Stimulated activated CD4-positive, alpha-beta T cell treated with anti-CD3 and anti-CD28 coated beads, Interleukin-2, amount 100 ng/mL, for 48 hours (primary cell): Measurements from ENCODE around the gene SNX3.
"Not testable (repeated sequence)": the region's sequence is repeated elsewhere in the genome, so short reads cannot be mapped to it uniquely, and the experiment has no call there.

ENCODE experiments used
- DNase-seq, 2 donors: peaks; one replicate each; pipeline ENCODE4 v3.0.0-alpha.2; 2020

SNX3 gene

DNA sequence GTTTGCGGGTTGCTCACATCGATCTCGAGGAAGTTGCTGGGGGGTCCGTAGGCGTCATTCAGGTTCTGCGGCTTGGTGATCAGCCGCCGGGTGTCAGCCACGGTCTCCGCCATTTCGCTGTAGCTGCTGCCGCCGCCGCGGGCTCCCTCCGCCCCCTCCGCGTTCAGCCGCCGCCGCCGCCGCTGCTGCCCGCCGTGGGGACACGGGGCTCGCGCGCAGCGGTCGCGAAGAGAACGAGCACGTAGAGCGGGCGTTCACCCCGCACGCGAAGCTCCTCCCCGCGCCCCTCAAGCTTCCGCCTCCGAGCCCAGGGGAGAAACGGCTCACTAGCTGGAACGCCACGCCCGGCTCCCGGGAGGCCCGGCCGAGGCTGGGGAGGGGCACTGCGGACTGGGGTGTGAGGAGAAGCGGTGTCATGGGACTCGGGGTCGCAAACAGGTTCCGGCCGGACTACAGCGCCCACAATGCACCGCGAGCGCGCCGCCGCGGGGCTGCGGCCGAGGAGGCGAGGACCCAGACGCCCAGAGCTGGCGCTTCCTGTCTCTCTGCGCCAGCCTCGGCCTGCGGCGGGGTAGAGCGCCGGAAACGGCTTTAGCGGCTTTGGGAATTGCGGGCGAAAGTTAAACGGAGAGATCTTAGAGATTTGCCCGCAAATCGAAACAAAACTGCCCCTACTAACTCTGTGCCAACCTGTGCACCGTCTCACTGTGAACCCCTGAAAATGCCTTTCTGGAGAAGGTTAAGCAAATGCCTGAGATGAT lies at the start of gene SNX3:
Gene SNX3 (minus strand): TSS at position 232 of the 761 bp plus-strand sequence. CDS start 119 bp downstream, at position 113.
- DNase-seq: peak; percentile 83

DNA sequence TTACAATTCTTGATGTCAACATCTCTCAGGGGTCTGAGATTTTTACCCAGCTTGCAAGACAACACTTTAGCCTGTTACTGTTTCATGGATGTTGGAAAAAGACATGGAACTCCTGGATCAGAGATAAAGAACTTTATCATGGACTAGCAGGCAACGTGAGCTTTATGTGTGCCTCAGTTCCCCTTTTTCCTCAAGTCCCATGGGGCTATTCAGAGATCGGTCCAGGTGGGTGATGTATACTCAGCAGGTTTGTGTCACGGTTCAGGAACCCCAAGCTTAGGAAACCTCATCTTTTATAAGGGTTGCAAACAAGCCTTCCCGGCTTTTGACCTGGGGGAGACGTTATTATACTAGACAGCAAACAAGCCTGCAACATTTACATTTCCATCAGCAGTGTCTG lies 49.0 kb upstream of the SNX3 start:
- DNase-seq: no peak

DNA sequence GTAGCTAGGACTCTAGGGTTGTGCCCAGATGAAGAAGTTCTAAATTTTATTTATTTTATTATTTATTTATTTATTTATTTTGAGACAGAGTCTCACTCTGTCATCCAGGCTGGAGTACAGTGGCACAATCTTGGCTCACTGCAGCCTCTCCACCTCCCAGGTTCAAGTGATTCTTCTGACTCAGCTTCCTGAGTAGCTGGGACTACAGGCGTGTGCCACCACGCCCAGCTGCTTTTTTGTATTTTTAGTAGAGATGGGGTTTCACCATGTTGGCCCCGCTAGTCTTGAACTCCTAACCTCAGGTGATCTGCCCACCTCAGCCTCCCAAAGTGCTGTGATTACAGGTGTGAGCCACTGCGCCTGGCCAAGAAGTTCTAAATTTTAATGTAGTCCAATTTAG lies 47.8 kb upstream of the SNX3 start:
- DNase-seq: not testable (repeated sequence)

DNA sequence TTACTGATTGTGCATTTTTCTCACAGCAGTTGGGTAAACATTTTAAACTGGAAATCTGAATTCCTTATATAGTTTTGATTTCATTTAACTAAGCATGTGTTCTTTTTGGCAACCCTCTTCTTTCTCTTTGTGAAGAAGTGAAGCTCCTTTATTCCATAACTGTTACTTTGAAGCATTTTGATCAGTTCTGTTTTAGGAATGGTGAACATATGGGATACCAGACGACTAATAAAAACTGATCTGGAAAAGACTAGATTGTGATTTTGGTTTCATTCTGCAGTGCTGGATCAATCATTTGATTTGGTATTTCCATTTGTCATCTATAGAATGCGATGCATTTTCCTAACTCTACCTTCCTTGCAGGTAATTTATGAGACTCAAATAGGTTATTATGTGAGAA lies 43.8 kb upstream of the SNX3 start:
- no peak for DNase-seq

DNA sequence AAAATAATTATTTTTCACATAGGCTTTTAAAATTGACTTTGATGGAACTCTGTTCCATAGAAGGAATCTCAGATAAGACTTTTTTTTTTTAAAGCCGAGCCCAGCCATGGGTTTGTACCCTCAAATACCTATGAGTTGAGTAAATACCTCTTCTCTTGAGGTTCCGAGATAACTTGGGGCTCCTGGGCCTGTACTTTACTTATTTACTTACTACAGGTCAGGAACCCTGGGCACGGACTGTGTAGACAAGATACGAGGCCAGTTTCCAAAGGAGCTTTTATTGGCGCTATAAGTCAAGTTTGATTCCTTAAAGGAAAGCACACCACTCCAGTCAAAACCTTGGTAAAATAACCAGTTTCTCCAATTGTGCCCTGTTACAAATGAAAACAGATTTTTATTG lies 41.5 kb upstream of the SNX3 start:
- DNase-seq: no peak

DNA sequence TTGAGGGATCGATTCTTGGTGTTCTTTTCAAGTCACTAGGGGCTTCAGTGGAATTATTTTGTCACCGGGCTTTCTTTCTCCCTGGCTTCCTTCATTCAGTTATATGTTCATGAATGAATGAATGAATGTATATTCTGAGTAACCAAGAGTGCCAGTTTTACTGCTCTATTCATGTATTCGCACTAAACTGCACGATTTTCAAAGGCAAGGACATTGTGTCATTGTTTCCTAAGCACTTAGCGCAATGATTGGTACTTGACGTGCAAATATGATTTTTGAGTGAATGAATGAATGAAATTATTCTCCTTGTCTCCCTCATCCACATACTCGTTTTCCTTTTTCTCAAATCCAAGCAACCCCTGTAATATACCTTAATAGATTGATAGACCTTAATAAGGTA lies 34.8 kb upstream of the SNX3 start:
- DNase-seq: no peak

DNA sequence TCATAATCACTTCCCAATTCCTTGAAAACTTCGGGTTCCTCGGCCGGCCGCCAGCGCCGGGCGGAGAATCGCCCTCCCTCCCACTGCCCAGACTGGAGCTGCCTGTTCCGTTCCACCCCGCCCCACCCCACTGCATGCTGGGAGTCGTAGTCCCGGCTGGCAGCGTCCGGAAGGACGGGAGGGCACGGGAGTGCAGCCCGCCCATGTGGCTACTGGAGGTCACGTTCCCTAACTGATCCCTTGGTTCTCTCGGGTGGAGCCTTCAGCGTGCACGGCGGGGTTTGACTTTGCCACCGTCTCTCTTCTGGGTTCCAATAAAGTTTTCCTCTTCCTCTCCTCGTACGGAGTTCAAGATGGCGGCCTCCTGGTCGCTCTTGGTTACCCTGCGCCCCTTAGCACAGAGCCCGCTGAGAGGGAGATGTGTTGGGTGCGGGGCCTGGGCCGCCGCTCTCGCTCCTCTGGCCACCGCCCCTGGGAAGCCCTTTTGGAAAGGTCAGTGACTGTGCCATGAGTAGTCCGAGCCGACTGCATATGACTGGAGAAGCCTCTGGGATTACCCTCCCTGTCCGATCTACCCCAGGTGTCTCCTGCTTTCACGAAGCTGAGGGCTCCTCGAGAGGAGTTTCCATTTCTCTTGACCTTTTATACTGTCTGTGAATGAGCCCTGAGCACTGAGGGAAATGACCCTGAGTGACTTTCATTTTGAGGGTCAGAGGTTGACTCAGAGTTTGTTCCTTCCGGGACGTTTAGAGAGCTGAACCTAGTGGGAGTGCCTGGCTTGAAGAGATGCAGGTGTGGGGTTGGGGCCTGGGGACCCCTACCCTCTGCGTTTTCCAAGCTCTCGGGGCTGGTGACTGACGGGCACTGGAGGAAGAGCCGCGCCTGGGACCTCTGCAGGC lies 34.1 kb upstream of the SNX3 start, which contains the start of gene AFG1L:
Gene AFG1L (plus strand): TSS at position 328 of the 899 bp plus-strand sequence. CDS start 26 bp downstream, at position 354.
- DNase-seq: peak; percentile 80

DNA sequence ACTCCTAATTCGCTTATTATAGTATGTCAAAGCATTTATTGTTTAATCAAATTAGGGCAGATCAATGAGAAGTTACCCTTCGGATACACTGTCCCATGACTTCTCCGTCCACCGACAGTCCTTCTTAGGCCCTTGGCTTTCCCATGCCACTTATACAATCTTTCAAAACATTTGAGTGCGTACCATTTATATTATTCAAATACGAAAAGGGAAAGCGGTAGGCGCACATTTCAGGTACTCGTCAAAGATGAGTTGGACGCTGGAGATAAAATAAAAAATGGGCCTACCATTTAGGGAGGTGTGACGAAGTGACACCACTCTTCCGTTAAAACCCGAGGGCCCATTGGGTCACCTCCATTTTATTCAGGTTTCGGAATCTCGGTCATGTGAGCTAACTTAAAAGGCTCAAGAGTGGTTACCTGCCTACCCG lies 33.5 kb upstream of the SNX3 start:
- no peak for DNase-seq

DNA sequence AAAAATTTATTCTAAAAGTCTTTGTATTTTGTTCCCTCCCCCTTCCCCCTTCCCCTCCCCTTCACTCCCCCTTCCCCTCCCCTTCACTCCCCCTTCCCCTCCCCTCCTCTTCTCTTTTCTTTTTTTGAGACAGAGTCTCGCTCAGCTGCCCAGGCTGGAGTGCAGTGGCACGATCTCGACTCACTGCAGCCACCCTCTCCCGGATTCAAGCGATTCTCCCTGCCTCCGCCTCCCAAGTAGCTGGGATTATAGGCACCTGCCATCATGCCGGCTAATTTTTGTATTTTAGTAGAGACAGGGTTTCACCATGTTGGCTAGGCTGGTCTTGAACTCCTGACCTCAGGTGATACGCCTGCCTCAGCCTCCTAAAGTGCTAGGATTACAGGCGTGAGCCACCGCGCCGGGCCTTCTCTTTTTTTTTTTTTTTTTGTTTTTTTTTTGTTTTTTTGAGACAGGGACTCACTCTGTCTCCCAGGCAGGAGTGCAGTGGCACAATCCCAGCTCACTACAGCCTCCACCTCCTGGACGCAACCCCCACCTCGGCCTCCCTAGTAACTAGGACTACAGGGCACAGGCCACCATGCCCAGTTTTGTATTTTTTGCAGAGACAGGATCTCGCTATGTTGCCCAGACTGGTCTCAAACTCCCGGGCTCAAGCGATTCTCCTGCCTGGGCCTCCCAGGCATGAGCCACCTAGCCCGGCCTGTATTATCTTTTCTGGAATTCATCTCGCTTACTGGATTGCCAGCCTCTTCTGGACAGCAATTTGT lies 32.9 kb upstream of the SNX3 start:
- DNase-seq: no peak

DNA sequence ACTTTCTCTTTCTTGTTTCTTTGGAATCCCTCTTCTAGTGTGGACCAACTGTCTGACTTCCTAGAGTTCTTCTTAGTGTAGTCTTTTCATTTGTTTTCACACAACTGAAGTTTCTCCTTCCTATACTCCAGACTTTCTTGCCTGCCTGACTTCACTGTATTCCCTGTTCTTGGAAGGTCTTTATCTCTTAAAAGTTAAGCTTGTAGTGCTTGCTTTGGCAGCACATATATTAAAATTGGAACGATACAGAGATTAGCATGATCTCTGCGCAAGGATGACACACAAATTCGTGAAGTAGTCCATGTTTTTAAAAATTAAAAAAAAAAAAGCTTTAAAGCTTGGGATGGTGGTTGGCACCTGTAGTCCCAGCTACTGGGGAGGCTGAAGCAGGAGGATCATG lies 31.7 kb upstream of the SNX3 start:
- DNase-seq: not testable (repeated sequence)

DNA sequence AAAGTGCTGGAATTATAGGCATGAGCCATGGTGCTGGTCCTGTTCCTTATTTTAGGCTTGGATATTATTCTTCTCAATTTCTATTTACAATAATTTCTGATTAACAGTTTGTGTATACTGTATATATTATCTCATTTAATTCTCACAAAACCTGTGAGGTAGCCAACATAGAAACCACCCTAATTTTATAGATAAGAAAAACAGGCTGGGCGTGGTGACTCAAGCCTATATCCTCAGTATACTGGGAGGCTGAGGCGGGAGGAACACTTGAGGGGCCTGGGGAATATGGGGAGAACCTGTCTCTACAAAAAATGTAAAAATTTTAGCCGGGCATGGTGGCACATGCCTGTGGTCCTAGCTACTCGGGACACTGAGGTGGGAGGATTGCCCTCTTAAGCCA lies 30.3 kb upstream of the SNX3 start:
- no peak for DNase-seq

DNA sequence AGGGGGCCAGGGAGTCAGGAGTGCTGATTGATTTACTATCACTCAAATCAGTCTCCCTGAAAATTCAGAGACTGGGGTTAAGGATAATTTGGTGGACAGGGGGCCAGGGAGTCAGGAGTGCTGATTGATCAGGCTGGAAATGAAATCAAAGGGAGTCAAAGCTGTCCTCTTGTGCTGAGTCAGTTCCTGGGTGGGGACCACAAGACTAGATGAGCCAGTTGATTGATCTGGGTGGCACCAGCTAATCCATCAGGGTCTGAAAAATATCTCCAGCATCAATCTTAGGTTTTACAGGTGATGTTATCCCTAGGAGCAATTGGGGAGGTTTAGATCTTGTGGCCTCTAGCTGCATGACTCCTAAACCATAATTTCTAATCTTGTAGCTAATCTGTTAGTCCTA lies 27.9 kb upstream of the SNX3 start:
- no peak for DNase-seq

DNA sequence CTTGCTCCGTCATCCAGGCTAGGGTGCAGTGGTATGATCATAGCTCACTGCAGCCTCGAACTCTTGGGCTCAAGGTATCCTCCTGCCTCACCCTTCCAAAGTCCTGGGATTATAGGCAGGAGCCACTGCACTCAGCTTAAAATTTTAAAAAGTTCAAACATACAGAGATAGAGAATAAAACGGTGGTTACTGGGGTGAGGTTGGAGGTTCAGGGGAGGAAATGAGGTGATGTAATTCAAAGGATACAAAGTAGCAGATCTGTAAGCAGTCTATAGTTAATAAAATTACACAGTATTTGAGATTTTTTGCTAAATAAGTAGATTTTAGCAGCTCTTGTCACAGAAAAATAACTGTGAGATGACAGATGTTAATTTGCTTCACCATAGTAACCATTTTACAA lies 26.5 kb upstream of the SNX3 start:
- no peak for DNase-seq

DNA sequence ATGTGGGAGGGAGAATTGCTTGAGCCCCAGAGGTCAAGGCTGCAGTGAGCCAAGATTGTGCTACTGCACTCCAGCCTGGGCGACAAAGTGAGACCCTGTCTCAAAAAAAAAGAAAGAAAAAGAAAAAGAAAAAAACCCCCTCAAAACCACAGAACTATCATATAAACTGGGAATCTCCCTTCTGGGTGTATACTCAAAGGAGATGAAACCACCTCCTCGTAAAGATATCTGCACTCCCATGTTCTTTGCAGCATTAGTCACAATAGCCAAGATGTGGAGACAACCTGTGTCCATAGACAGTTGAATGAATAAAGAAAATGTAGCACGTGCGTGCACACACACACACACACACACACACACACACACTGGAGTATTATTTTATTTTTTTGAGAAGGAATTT lies 25.5 kb upstream of the SNX3 start:
- DNase-seq: no peak

DNA sequence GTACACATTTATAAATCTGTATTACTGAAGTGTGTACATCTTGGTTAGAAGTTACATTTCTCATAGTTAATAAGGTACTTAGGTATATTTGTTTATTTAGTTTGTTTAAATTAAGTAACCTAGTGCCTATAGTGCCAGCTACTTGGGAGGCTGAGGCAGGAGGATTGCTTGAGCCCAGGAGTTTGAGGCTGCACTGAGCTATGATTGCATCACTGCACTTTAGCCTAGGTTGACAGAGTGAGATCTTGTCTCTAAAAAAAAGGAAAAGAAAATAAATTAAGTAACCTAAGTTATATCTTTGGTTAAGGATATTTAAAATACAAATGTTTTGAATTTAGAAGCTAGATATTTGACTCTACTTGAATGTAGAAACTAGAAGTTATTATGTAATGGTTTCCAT lies 24.5 kb upstream of the SNX3 start:
- no peak for DNase-seq

DNA sequence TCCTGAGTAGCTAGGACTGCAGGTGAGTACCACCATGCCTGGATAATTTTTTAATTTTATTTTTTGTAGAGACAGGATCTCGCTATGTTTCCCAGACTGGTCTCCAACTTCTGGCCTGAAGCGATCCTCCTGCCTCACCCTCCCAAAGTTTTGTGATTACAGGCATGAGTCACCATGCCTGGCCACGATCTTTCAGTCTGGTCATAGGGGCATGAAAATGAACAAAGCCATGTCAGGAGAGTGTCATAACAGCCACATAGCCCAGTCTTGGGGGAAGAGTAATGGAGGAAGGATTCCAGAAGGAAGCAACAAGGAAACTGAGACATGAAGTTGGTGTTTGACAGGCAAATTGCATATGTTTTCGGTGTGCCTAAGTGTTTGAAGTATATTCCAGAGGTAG lies 17.0 kb upstream of the SNX3 start:
- DNase-seq: no peak

DNA sequence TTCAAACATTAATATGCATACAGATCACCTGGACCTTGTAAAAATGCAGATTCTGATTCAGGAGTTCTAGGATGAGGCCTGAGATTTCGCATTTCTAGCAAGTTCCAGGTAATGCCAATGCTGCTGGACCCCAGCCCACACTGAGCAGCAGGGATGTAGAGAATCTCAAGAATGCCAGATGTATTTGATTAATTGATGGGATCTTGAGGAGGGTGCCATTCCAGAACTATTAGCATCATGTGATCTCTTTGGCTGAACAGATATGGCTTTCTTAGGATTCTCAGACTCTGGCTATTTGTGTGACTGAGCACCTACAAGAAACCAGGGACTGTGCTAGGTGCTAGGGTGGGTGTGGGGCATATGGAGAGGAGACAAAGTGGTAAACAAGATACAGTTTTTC lies 16.5 kb upstream of the SNX3 start:
- DNase-seq: no peak

DNA sequence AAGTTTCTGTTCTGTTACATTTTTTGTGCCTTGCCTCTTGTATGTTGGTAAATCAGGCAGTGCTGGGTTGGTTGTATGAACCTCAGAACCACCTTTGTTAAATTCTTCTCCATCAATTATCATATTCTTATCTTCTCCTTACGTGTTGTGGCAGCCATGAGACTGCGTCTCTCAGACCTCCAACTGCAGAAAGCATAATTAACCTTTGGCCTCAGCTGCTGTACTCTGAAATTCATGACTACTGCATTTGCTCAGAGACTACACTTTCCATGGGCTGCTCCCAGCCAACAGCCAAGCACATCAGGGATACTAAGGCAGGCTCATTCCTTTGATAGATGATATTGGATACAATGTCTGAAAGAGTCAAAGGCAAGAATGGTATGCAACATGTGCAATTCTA lies 15.1 kb upstream of the SNX3 start:
- no peak for DNase-seq

DNA sequence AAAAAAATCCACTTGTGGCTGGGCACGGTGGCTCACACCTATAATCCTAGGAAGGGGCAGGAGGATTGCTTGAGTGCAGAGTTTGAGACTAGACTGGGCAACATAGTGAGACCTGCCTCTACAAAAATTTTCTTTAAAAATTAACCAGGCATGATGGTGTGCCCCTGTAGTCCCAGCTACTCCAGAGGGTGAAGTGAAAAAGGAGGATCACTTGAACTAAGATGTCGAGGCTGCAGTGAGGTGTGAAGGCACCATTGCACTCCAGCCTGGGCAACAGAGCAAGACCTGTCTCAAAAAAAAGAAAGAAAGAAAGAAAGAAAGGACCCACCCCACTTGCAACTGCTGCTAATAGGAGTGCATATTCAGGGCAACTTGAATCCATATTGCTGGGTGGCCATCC lies 13.7 kb upstream of the SNX3 start:
- no peak for DNase-seq

DNA sequence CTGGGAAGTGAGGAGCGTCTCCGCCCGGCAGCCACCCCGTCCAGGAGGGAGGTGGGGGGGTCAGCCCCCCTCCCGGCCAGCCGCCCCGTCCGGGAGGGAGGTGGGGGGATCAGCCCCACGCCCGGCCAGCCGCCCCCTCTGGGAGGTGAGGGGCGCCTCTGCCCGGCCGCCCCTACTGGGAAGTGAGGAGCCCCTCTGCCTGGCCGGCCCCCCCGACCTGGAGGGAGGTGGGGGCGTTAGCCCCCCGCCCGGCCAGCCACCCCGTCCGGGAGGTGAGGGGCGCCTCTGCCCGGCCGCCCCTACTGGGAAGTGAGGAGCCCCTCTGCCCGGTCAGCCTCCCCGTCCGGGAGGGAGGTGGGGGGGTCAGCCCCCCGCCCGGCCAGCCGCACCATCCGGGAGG lies 9.1 kb upstream of the SNX3 start:
- not testable (repeated sequence) for DNase-seq

DNA sequence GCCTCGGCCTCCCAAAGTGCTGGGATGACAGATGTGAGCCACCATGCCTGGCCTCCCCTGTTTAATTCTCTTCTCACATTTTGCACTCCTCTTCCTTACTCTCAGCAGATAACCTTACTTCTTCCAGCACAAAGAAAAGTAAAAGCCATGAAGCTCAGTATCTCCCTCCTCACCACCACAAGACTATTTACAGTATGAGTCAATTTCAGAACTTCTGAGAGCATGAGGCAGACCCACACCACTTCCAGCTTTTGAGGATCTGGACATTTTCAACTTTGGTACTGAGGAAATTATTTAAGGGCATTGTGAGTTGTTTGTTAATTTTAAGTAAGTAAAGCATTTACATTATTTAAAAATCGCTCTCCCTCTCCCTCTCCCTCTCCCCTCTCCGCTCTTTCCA lies 8.0 kb upstream of the SNX3 start:
- DNase-seq: no peak

DNA sequence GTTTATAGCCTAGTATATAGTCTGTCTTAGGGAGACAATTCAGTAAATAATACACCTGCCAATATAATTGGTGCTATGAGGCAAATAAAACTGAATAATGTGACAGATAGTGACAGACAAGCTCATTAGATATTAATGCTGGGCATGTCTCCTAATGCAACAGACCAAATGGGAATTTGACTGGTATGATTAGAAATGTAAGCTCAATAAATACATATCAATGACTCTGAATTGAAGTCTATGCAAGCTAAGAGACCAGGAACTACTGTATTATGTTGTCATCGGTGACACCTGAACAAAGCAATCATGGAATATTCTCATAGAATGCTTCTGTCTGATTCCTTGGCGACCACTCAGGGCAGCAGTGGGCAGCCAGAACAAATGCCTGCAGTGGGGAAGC lies 2.5 kb upstream of the SNX3 start:
- DNase-seq: no peak

DNA sequence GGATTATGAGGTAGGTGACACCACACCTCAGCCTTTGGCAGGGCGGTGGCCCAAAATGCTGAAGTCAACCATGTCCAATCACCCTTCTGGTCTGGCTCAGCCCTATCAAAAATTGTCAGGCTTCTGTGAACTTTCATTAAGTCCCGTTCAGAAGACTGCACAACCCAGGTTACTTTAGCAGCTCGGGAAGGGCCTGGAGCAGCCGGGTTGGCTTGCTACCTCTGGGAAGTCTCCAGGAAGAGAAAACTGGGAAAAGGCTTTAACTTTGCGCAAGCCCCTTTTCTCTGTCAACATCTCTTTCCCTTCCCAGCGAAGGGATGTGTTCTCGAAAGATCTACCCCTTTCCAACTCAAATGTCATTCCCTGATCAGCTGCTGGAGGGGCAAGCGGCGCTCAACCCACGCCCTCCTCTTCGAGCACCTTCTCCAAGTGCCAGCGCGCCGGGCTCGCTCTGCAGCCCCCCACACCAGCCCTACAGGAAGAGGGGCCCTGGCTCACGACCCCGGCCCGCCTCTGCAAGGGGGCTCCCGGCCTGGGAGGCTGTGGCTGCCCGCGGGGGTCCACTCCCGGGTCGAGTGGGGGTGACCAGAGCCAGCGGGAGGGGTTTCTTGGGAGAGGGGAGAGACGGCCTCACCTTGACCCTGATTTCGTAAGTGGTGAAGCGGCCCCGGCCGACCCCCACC lies 573 bp downstream of the SNX3 start:
- peak; percentile 4 to 8 for DNase-seq
